NCI-H128 (cell line): Measurements from ENCODE around the gene PCDHGC5.

Experiments
- DNase-seq: peaks from one replicate; lab custom pipeline; 2025; ENCODE audit not compliant: unreplicated experiment; lab: John Stamatoyannopoulos, UW

The PCDHGC5 gene

GRCh38 chr5:141490771-141491170, 1.9 kb downstream of the PCDHGC5 start:
- no peak for DNase-seq

- no peak for DNase-seq
Observed at GRCh38 chr5:141491323-141492167, 2.7 kb downstream of the PCDHGC5 start.

GRCh38 chr5:141492168-141492885, 3.4 kb downstream of the PCDHGC5 start:
- no peak for DNase-seq

- DNase-seq, result no peak
Observed at GRCh38 chr5:141493500-141494422, 4.9 kb downstream of the PCDHGC5 start.

- no peak for DNase-seq
Observed at GRCh38 chr5:141494761-141495452, 6.0 kb downstream of the PCDHGC5 start.

GRCh38 chr5:141495453-141495811, 6.6 kb downstream of the PCDHGC5 start:
- no peak for DNase-seq

- no peak for DNase-seq
Observed at GRCh38 chr5:141496038-141496437, 7.2 kb downstream of the PCDHGC5 start.

- no peak for DNase-seq
Observed at GRCh38 chr5:141501761-141502160, 12.9 kb downstream of the PCDHGC5 start.

- DNase-seq, result no peak
Observed at GRCh38 chr5:141503681-141504080, 14.8 kb downstream of the PCDHGC5 start.

- no peak for DNase-seq
Observed at GRCh38 chr5:141504216-141504615, 15.3 kb downstream of the PCDHGC5 start.

GRCh38 chr5:141506381-141507155, 17.7 kb downstream of the PCDHGC5 start:
- no peak for DNase-seq

GRCh38 chr5:141507387-141508091, 18.7 kb downstream of the PCDHGC5 start:
- DNase-seq, result no peak

- no peak for DNase-seq
Observed at GRCh38 chr5:141508440-141508797, 19.5 kb downstream of the PCDHGC5 start.

GRCh38 chr5:141508798-141509611, 20.1 kb downstream of the PCDHGC5 start:
- no peak for DNase-seq

- DNase-seq, result no peak
Observed at GRCh38 chr5:141510160-141510559, 21.3 kb downstream of the PCDHGC5 start.

GRCh38 chr5:141510850-141511601, 22.1 kb downstream of the PCDHGC5 start:
- DNase-seq, result no peak

- no peak for DNase-seq
Observed at GRCh38 chr5:141511771-141512325, 23.0 kb downstream of the PCDHGC5 start.
